Activated naive CD8-positive, alpha-beta T cell treated with anti-CD3 and anti-CD28 coated beads, Interleukin-2, amount 10 ng/mL, durations not matched to agents 7 days and 5 days (primary cell): Measurements from ENCODE around the gene TES. TPM values are rescaled to one million over a fixed set of nuclear protein-coding genes. Genes with fewer than 3 reads are reported as not detected.

Experiments
- ATAC-seq: fragments of 150-1000 bp; cut with Tn5 transposase; one replicate; pipeline ENCODE4 v1.10.0; 2021; ENCODE audit warnings: low read depth, moderate library complexity
- POLR2A ChIA-PET: fragments of 350-600 bp; sonication (Branson Sonifier 250); formaldehyde crosslinking; loops from one replicate; lab custom pipeline; 2021; ENCODE audit warnings: antibody characterized with exemption; lab: Charles Lee
- DNase-seq: peaks from one replicate; pipeline ENCODE4 v3.0.0; 2021
- H3K27ac Mint-ChIP-seq: one replicate; pipeline ENCODE4 v1.8.0; 2022; ENCODE audit warnings: mild to moderate bottlenecking, mixed read lengths
- H3K27me3 Mint-ChIP-seq: one replicate; pipeline ENCODE4 v1.8.0; 2022; ENCODE audit warnings: mild to moderate bottlenecking, moderate library complexity, mixed read lengths
- H3K36me3 Mint-ChIP-seq: one replicate; pipeline ENCODE4 v1.8.0; 2021; ENCODE audit warnings: mild to moderate bottlenecking, mixed read lengths
- H3K4me1 Mint-ChIP-seq: one replicate; pipeline ENCODE4 v1.8.0; 2021; ENCODE audit warnings: mixed read lengths
- H3K4me3 Mint-ChIP-seq: one replicate; pipeline ENCODE4 v1.8.0; 2022; ENCODE audit warnings: mild to moderate bottlenecking, moderate library complexity, mixed read lengths
- H3K9me3 Mint-ChIP-seq: one replicate; pipeline ENCODE4 v1.8.0; 2021; ENCODE audit warnings: mixed read lengths
- total RNA-seq, 2 experiments: library from RNA; stranded (reverse); gene quantifications; one replicate each; pipeline ENCODE4 v1.2.3, GENCODE V29; 2021

Gene TES
- total RNA-seq, 2 experiments from 2014 or later = 119 to 121 TPM

DNA sequence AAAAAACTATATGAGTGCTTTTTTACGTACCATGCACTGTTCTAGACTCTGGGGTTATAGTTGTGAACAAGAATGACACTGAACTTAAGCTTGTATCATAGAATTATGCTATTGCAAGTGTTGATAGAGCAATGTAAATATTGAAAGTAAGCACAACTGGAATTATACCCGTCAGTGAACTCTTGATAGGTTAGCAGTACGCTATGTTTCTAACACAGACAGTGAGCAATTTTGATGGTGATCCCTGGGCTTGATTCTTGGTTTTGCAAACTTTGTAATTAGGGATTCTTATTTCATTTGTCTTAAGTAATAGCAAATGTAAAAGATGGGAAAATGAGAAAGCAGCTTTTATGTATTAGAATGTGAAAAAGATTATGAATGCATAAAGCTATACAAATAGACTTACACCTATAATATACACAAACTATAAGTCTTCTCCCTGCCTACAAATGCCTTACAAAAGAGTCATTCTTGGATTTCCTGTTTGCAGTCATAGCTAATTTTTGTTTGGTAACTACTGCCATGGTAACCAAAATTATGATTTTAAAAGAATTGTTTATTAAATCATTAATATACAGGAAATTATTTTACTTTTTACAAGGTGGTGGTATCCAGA lies 6.7 kb downstream of the TES start:
- POLR2A ChIA-PET = interaction anchor here (0.9 kb wide), 1 partner anchor 16 kb away, joined by 3 read pairs; no protein-coding TSS in a partner anchor

DNA sequence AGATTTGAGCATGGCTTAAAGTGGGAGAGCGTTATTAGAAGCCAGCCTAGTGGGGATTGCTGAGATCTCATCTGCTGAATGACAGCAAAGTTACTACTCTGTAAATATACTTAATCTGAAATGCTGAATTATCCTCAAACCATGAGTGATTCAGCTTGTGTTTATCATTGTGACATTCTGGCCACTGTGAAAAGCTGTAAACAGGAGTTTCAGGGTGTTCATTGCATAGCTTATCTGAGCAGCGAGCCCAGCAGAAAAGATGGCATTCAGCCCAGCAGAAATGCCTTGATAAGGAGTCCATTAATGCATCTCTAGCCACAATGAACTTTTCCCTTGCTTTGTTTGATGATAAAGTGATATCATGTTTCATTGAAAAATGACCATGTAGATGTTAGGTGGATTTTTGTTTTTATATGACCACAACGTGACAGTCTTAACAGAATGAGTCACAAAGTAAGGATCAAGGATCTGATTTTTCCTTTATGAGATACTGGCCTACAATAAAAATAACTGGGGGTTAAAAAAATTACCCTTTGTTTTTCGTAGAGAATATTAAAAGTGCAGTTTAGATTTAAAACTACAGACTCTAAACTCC lies 7.8 kb downstream of the TES start:
- Mint-ChIP-seq H3K27me3 (no peaks in the 10 kb centered on the region), H3K4me1 (peaks cover 63% of the 10 kb centered on the region), H3K4me3 (no peak overlapping the region), H3K27ac (no peak overlapping the region), H3K36me3 (peaks cover 23% of the 10 kb centered on the region), H3K9me3 (no peaks in the 10 kb centered on the region)
- POLR2A ChIA-PET = no interaction called here
- DNase-seq (no peak), ATAC-seq (no peak)

More for the DNA sequence above, 6.7 kb downstream of the TES start:
- H3K4me3 Mint-ChIP-seq = peak overlapping the region; percentile 14
- H3K27me3 Mint-ChIP-seq = no peaks in the 10 kb centered on the region
- DNase-seq = no peak
- H3K27ac Mint-ChIP-seq = no peak overlapping the region
- H3K9me3 Mint-ChIP-seq = no peaks in the 10 kb centered on the region
- ATAC-seq = no peak
- H3K36me3 Mint-ChIP-seq = peaks cover 23% of the 10 kb centered on the region
- H3K4me1 Mint-ChIP-seq = peaks cover 67% of the 10 kb centered on the region

DNA sequence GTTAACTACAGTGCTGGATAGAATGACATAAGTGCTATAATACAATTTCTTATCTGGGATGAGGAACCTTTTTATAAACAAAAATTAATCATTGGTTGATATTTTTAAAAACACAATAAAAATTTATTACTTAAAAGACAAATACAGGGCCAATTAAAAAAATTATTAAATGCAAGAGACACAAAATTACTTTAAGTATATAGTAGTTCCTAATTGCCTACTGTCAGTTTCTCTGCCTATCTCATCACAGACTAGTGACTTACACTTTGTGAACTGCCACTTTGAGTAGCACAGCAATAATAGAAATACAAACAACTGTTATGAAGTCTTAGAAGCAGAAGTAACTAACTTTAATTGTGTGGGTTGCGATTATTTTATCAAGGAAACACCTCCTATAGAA lies 8.4 kb downstream of the TES start:
- H3K36me3 Mint-ChIP-seq = peaks cover 21% of the 10 kb centered on the region
- POLR2A ChIA-PET = interaction anchor here (1.9 kb wide), 1 partner anchor 8 kb away, joined by 7 read pairs; the partner anchor contains the start of gene TES
- H3K4me1 Mint-ChIP-seq = peaks cover 62% of the 10 kb centered on the region
- ATAC-seq (no peak), DNase-seq (no peak)
- H3K27ac Mint-ChIP-seq = no peak overlapping the region
- no peaks in the 10 kb centered on the region for H3K9me3 Mint-ChIP-seq
- no peak overlapping the region for H3K4me3 Mint-ChIP-seq
- no peaks in the 10 kb centered on the region for H3K27me3 Mint-ChIP-seq

DNA sequence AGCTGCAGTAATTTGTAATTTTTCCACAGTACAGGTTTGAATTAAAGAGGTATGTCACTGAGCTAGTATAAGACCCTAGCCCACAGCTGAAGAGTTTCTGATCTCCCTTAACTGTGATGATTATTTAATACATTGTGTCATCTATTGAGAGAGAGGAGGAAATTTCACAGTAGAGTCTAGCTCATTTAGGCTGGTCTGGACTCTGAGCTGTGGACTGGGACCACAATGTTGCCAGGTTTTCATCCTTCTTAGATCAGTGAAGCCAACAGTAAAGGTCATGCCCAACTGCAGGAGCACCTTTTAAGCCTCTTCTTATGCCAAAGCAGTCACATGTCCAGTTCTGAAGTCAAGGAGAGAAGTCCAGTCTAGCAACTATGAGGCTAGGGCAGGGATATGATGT lies 8.9 kb downstream of the TES start:
- no peak overlapping the region for H3K4me3 Mint-ChIP-seq
- no peaks in the 10 kb centered on the region for H3K27me3 Mint-ChIP-seq
- ATAC-seq = no peak
- no peaks in the 10 kb centered on the region for H3K9me3 Mint-ChIP-seq
- H3K4me1 Mint-ChIP-seq = peaks cover 65% of the 10 kb centered on the region
- no peak for DNase-seq
- peaks cover 20% of the 10 kb centered on the region for H3K36me3 Mint-ChIP-seq
- POLR2A ChIA-PET = interaction anchor here (1.9 kb wide), 1 partner anchor 9 kb away, joined by 7 read pairs; the partner anchor contains the start of gene TES
- H3K27ac Mint-ChIP-seq = no peak overlapping the region

DNA sequence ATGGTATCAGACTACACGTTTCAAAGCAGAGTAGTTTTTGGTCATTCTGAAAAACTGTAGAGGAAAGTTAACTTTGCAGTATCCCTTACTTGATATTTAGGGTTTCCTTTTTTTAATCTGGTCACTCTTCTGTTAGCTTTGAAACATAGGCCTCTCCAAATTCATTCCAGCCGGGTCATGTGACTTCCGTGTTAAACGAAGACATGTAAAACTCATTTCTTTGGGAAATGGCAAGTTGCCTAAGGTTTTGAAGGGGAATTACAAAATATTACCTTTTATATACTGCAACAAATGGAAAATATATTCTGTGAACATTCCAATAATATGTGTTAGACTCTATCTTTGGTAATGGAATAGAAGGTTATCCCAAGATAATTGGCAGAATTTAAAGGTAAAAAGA lies 9.5 kb downstream of the TES start:
- POLR2A ChIA-PET = interaction anchor here (1.9 kb wide), 1 partner anchor 9 kb away, joined by 7 read pairs; the partner anchor contains the start of gene TES
- H3K36me3 Mint-ChIP-seq = peaks cover 16% of the 10 kb centered on the region
- no peak overlapping the region for H3K27ac Mint-ChIP-seq

DNA sequence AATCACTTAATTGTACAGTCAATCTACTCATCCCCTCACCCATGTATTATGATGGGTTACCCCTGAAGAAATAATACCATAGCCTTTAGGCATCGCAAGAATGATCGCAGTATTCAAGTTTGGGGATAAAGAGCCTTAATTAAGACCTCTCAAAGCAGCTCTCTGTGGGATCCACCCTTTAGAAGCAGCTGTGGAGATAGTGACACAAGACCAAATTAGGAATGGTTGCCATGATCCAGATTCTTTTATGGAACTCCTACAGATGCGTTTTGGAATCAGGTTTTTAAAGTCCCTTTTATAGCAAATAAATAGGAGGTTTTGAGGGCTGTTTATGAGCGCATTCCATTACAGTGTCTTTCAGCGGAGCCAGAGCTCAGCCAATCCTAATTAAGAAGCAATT lies 12.2 kb downstream of the TES start:
- DNase-seq (no peak), ATAC-seq (no peak)
- POLR2A ChIA-PET = no interaction called here
- H3K27ac Mint-ChIP-seq = no peak overlapping the region
- H3K27me3 Mint-ChIP-seq = no peaks in the 10 kb centered on the region
- peaks cover 7% of the 10 kb centered on the region for H3K36me3 Mint-ChIP-seq
- H3K9me3 Mint-ChIP-seq = no peaks in the 10 kb centered on the region
- H3K4me3 Mint-ChIP-seq = no peak overlapping the region
- peaks cover 55% of the 10 kb centered on the region for H3K4me1 Mint-ChIP-seq

More for the DNA sequence above, 9.5 kb downstream of the TES start:
- Mint-ChIP-seq H3K4me1 (peaks cover 65% of the 10 kb centered on the region), H3K27me3 (no peaks in the 10 kb centered on the region), H3K4me3 (no peak overlapping the region), H3K9me3 (no peaks in the 10 kb centered on the region)
- DNase-seq (no peak), ATAC-seq (no peak)

DNA sequence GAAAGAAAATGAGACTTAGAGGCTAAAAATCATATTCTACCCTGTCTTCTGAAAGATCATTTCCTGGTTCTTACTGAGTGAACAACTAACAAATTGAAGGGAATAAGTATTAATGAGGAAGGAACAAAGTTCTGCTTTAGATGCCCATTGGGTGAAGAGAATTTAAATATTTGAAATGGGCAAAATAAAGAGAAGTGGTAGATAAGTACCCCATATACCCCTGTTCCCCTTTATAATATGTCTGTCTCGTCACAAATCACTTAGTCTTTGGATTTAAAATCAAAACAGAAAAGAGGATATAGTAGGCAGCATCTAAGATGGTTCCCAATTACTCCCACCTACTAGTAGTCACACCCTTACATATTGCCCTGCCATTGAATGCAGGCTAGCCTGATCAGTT lies 13.2 kb downstream of the TES start:
- no peaks in the 10 kb centered on the region for H3K9me3 Mint-ChIP-seq
- no peak for ATAC-seq
- peaks cover 7% of the 10 kb centered on the region for H3K36me3 Mint-ChIP-seq
- POLR2A ChIA-PET = interaction anchor here (2.5 kb wide), 1 partner anchor 13 kb away, joined by 7 read pairs; the partner anchor contains the start of gene TES
- no peaks in the 10 kb centered on the region for H3K27me3 Mint-ChIP-seq
- no peak for DNase-seq
- H3K4me1 Mint-ChIP-seq = peaks cover 54% of the 10 kb centered on the region
- H3K4me3 Mint-ChIP-seq = no peak overlapping the region
- no peak overlapping the region for H3K27ac Mint-ChIP-seq

DNA sequence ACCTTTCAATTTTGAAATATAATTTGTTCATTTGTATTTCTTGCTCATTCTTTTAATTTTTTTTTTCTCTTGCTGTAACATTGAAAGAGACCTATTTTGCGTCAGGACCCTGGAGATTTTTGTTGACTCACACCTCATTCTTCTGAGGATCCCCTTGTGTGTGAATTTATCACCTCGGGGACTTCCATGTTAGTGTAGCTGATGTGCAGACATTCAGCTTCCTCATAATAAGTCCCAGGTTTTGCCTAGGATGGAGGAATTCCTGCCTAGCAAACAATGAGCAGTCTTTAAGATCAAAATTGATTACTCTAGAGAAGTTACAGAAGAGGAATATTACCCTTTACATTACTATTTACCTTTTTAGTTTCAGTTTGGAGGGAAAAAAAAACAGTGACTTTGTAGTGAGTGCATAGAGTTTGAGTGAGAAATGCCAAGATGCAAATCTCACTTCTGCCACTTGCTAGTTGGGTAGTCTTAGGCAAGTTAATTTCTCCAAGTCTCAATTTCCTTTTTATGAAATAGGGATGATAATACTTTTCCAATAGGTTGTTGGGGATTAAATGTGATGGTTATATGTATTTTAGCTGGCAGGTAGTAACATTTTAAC lies 14.3 kb downstream of the TES start:
- no peaks in the 10 kb centered on the region for H3K9me3 Mint-ChIP-seq
- H3K36me3 Mint-ChIP-seq = peaks cover 4% of the 10 kb centered on the region
- peak overlapping the region; percentile 26 for H3K4me3 Mint-ChIP-seq
- H3K27me3 Mint-ChIP-seq = no peaks in the 10 kb centered on the region
- H3K4me1 Mint-ChIP-seq = peaks cover 52% of the 10 kb centered on the region
- ATAC-seq (no peak), DNase-seq (no peak)
- POLR2A ChIA-PET = interaction anchor here (2.5 kb wide), 1 partner anchor 14 kb away, joined by 7 read pairs; the partner anchor contains the start of gene TES
- no peak overlapping the region for H3K27ac Mint-ChIP-seq

DNA sequence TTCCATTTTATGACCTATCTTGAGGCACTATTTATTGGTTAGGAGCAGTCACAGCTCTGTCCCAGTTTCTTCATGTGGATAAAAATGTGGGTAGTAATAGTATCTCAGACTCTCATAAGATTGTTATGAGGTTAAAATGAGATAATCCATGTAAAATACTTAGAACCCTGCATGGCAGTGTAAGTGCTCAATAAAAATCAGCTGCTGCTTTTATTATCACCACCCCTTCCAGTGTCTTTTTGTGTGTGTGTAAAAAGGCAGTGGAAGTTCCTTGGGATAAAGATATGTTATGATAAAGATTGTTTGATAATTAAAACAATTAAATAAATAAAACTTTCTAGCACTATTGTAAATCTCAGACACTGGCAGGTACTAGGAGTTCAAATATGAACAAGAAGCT lies 15.5 kb downstream of the TES start:
- DNase-seq (no peak), ATAC-seq (no peak)
- Mint-ChIP-seq H3K4me3 (no peak overlapping the region), H3K27ac (no peak overlapping the region), H3K36me3 (peaks cover 4% of the 10 kb centered on the region), H3K4me1 (peaks cover 58% of the 10 kb centered on the region), H3K27me3 (no peaks in the 10 kb centered on the region), H3K9me3 (no peaks in the 10 kb centered on the region)
- POLR2A ChIA-PET = interaction anchor here (1.2 kb wide), 1 partner anchor 15 kb away, joined by 4 read pairs; the partner anchor contains the start of gene TES

DNA sequence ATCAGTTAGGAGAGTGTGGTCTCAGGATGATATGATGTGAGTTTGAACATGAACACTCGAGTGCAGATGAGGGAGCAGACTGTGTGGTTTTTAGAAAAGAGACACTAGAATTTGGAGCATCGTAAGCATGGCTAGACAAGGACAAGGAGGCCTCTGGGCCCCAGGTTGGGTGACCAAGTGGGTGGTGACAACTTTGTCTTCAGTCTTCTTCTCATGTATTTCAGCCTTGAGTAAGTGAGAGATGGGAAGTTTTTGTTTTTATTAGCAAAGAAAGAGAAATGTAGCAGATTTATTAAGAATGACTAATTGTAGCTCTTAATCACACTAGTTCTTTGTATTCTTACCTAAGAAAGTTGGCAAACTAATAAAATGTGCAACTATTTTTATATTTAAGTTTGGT lies 16.3 kb downstream of the TES start:
- ATAC-seq (no peak), DNase-seq (no peak)
- Mint-ChIP-seq H3K27me3 (no peaks in the 10 kb centered on the region), H3K4me3 (no peak overlapping the region), H3K9me3 (no peaks in the 10 kb centered on the region), H3K27ac (no peak overlapping the region), H3K36me3 (peaks cover 4% of the 10 kb centered on the region), H3K4me1 (peaks cover 61% of the 10 kb centered on the region)
- POLR2A ChIA-PET = interaction anchor here (1.2 kb wide), 1 partner anchor 16 kb away, joined by 4 read pairs; the partner anchor contains the start of gene TES

DNA sequence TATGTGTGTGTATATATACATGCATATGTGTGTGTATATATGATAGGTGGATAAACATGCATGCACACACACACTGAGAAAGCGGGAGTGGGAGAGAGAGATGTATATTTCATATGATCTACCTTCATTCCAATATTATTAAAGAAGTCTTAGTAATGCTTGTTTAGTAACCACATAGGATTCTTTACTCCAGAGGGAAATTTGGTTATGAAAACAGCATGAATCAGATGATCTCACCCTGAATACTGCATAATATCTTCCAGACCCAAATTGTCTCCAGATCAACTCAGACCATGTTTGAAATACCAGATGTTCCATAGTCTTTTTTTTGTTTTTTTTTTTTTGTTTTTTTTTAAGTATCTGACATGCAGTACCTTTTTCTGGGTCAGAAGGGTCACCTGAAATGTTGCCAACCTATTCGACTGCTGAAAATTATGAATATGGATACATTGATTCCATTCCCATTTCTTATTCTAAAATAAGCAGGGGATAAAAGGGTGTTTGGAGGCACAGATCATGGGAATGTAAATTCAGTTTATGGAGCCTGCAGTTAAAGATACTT lies 17.4 kb downstream of the TES start:
- no peaks in the 10 kb centered on the region for H3K27me3 Mint-ChIP-seq
- ATAC-seq = no peak
- peaks cover 4% of the 10 kb centered on the region for H3K36me3 Mint-ChIP-seq

DNA sequence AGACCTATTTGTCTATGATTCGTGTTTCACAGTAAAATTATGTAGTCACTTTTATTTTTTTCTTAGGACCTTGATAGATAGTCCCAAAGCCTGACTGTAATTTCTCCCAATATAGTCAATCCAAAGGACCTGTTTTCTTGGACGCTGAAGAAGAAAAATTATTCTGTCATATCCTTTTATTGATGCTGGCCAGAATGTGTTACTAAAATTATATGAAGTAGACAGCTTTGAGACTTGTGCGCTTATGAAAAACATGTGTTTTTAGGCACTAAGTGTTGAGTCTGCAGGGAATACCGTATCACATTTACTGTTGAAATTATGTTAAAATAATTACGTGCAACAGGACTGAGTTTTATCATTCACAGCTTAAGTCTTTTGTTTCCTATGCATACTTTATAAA lies 17.9 kb downstream of the TES start:
- POLR2A ChIA-PET = interaction anchor here (0.7 kb wide), 1 partner anchor 17 kb away, joined by 5 read pairs; no protein-coding TSS in a partner anchor
- no peaks in the 10 kb centered on the region for H3K27me3 Mint-ChIP-seq
- no peak overlapping the region for H3K4me3 Mint-ChIP-seq
- ATAC-seq = no peak
- no peak for DNase-seq
- no peaks in the 10 kb centered on the region for H3K9me3 Mint-ChIP-seq
- H3K27ac Mint-ChIP-seq = no peak overlapping the region
- peaks cover 4% of the 10 kb centered on the region for H3K36me3 Mint-ChIP-seq
- H3K4me1 Mint-ChIP-seq = peaks cover 65% of the 10 kb centered on the region

More for the DNA sequence above, 17.4 kb downstream of the TES start:
- peaks cover 65% of the 10 kb centered on the region for H3K4me1 Mint-ChIP-seq
- H3K4me3 Mint-ChIP-seq = no peak overlapping the region
- no peak overlapping the region for H3K27ac Mint-ChIP-seq
- DNase-seq = no peak
- POLR2A ChIA-PET = no interaction called here
- no peaks in the 10 kb centered on the region for H3K9me3 Mint-ChIP-seq

DNA sequence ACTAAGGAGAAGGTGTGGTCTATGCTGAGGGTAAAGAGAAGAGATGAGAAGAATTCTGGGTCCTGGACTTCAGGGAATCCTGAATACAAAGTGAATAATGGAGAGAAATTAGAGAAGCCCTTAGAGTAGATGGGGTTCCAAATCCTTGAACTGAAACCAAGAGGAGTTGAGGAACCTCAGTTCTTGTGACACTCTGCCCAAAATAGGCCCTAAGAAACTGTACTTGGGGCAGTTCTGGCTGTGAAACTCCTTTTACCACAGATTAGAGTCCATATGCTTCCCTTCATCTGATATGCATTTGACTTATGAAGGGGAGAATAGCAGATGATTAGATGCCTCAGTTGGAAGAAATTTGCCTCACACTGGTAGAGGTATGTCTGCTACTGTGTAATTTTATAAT lies 19.0 kb downstream of the TES start:
- Mint-ChIP-seq H3K36me3 (peaks cover 6% of the 10 kb centered on the region), H3K4me3 (no peak overlapping the region), H3K9me3 (no peaks in the 10 kb centered on the region), H3K27me3 (no peaks in the 10 kb centered on the region), H3K27ac (peak overlapping the region; percentile 14), H3K4me1 (peaks cover 60% of the 10 kb centered on the region)
- POLR2A ChIA-PET = no interaction called here
- DNase-seq (no peak), ATAC-seq (no peak)
